Activated naive CD8-positive, alpha-beta T cell treated with anti-CD3 and anti-CD28 coated beads, Interleukin-2, amount 50 U/mL, for 24 hours (primary cell): ENCODE measurements around the gene TIGD6.

Source experiments
- ATAC-seq: fragments of 150-1000 bp; cut with Tn5 transposase; one replicate; pipeline ENCODE4 v1.10.0; 2021
- DNase-seq: peaks from one replicate; pipeline ENCODE4 v3.0.0; 2021
- H3K27ac Mint-ChIP-seq: one replicate; pipeline ENCODE4 v1.8.0; 2021; ENCODE audit warnings: mild to moderate bottlenecking, mixed read lengths
- H3K27me3 Mint-ChIP-seq: one replicate; pipeline ENCODE4 v1.8.0; 2021; ENCODE audit warnings: mixed read lengths
- H3K36me3 Mint-ChIP-seq: one replicate; pipeline ENCODE4 v1.8.0; 2021; ENCODE audit warnings: low read depth, mixed read lengths
- H3K4me1 Mint-ChIP-seq: one replicate; pipeline ENCODE4 v1.8.0; 2021; ENCODE audit warnings: mixed read lengths
- H3K4me3 Mint-ChIP-seq: one replicate; pipeline ENCODE4 v1.8.0; 2021; ENCODE audit warnings: mild to moderate bottlenecking, moderate library complexity, mixed read lengths
- H3K9me3 Mint-ChIP-seq: one replicate; pipeline ENCODE4 v1.8.0; 2021; ENCODE audit warnings: mixed read lengths

Gene TIGD6

DNA sequence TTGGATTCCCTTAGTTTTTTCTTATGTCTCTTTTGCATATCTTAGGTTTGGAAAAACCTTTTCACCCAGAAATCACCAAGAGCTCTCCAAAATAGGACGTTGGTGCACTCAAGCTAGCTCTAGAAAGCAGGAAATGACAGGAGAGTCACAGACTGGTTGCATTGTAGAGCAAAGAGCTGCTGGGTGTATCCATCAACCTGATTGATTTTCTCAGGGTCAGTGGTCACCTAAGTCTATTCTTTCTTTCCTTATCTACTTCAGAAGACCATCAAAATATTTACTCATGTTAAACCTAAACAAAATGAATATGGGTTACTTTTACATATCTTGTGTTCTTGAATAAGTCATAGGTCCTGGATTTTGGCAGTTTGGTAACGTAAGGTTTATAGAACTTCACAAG, 25.0 kb downstream of the TIGD6 start:
- H3K27ac Mint-ChIP-seq = no peak overlapping the region
- no peaks in the 10 kb centered on the region for H3K27me3 Mint-ChIP-seq
- no peaks in the 10 kb centered on the region for H3K4me1 Mint-ChIP-seq
- H3K9me3 Mint-ChIP-seq = no peaks in the 10 kb centered on the region
- DNase-seq (no peak), ATAC-seq (no peak)
- peaks cover 7% of the 10 kb centered on the region for H3K36me3 Mint-ChIP-seq
- no peak overlapping the region for H3K4me3 Mint-ChIP-seq

GRCh38 chr5:149969181-149969930, 31.1 kb downstream of the TIGD6 start:
- peaks cover 3% of the 10 kb centered on the region for H3K36me3 Mint-ChIP-seq
- H3K9me3 Mint-ChIP-seq = no peaks in the 10 kb centered on the region
- H3K4me3 Mint-ChIP-seq = no peak overlapping the region
- no peak for ATAC-seq
- no peak overlapping the region for H3K27ac Mint-ChIP-seq
- no peak for DNase-seq
- no peaks in the 10 kb centered on the region for H3K4me1 Mint-ChIP-seq
- H3K27me3 Mint-ChIP-seq = no peaks in the 10 kb centered on the region

- ATAC-seq (no peak), DNase-seq (no peak)
- Mint-ChIP-seq H3K27ac (peak overlapping the region; percentile 8), H3K4me3 (no peak overlapping the region), H3K9me3 (no peaks in the 10 kb centered on the region), H3K4me1 (peaks cover 9% of the 10 kb centered on the region), H3K27me3 (no peaks in the 10 kb centered on the region), H3K36me3 (peaks cover 3% of the 10 kb centered on the region)
Observed at GRCh38 chr5:149966946-149967345, 33.5 kb downstream of the TIGD6 start.

DNA sequence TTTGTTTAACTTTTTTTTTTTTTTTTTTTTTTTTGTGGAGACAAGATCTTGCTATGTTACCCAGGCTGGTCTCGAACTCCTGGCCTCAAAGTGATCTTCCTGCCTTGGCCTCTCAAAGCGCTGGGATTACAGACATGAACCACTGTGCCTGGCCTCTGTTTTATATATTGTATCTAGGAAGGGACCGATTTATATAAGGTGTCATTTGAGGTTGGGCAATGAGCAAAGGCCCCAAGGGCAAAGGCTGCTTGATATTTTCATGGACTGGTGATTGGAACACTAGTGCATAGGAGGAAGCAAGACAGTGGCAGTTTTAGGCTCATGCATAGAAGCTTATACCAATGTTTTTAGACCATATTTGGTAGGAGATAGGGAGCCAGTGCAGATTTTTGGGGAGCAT, 36.7 kb downstream of the TIGD6 start:
- peaks cover 31% of the 10 kb centered on the region for H3K4me1 Mint-ChIP-seq

GRCh38 chr5:149962601-149963300, 37.7 kb downstream of the TIGD6 start:
- Mint-ChIP-seq H3K36me3 (peaks cover 2% of the 10 kb centered on the region), H3K9me3 (no peaks in the 10 kb centered on the region), H3K27ac (no peak overlapping the region), H3K4me1 (peaks cover 31% of the 10 kb centered on the region), H3K27me3 (no peaks in the 10 kb centered on the region), H3K4me3 (no peak overlapping the region)
- DNase-seq = no peak
- no peak for ATAC-seq

More for the DNA sequence above, 36.7 kb downstream of the TIGD6 start:
- Mint-ChIP-seq H3K27me3 (no peaks in the 10 kb centered on the region), H3K27ac (no peak overlapping the region), H3K36me3 (peaks cover 2% of the 10 kb centered on the region), H3K4me3 (no peak overlapping the region), H3K9me3 (no peaks in the 10 kb centered on the region)
- no peak for ATAC-seq
- no peak for DNase-seq

DNA sequence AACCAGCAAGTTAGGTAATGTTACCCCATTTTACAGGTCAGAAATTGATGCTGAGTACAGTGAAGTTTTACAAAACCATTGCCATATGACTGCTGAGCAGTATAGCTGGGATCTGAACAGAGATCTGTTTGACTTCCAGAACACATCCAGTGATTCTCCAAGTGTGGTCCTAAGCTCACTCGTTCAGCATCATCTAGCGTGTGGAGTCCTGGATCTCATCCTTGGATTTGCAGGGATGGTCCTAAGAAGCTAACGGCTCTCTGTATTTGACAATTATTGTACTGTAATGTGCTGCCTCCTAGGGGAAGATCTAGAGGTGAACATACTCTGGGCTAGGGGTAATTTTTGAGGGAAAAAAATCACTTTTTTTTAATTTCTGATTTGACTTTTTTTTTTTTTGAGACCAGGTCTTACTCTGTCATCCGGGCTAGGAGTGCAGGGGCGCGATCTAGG, 38.5 kb downstream of the TIGD6 start:
- DNase-seq = no peak
- ATAC-seq = no peak
- no peak overlapping the region for H3K27ac Mint-ChIP-seq
- no peaks in the 10 kb centered on the region for H3K27me3 Mint-ChIP-seq
- H3K9me3 Mint-ChIP-seq = no peaks in the 10 kb centered on the region
- H3K36me3 Mint-ChIP-seq = peaks cover 2% of the 10 kb centered on the region
- H3K4me1 Mint-ChIP-seq = peaks cover 31% of the 10 kb centered on the region
- peak overlapping the region; percentile 90 for H3K4me3 Mint-ChIP-seq

GRCh38 chr5:149961186-149961685, 39.2 kb downstream of the TIGD6 start:
- H3K4me1 Mint-ChIP-seq = peaks cover 31% of the 10 kb centered on the region
- no peak for ATAC-seq
- H3K9me3 Mint-ChIP-seq = no peaks in the 10 kb centered on the region
- H3K4me3 Mint-ChIP-seq = peak overlapping the region; percentile 90
- H3K36me3 Mint-ChIP-seq = peaks cover 2% of the 10 kb centered on the region
- no peak for DNase-seq
- no peaks in the 10 kb centered on the region for H3K27me3 Mint-ChIP-seq
- peak overlapping the region; percentile 21 for H3K27ac Mint-ChIP-seq

GRCh38 chr5:149960272-149961185, 39.9 kb downstream of the TIGD6 start, which contains the start of gene SLC26A2:
SLC26A2 (plus strand) TSS chr5:149960758; CDS start chr5:149977653, 16,895 bp downstream.
- peak within 1 kb of the TSS; percentile 90 for H3K4me3 Mint-ChIP-seq
- peak; percentile 93 for DNase-seq
- peak; percentile 98 for ATAC-seq
- H3K27me3 Mint-ChIP-seq = no peaks in the 10 kb centered on the region
- peaks cover 1% of the 10 kb centered on the region for H3K36me3 Mint-ChIP-seq
- no peaks in the 10 kb centered on the region for H3K9me3 Mint-ChIP-seq
- peak within 1 kb of the TSS; percentile 99 for H3K27ac Mint-ChIP-seq
- peaks cover 31% of the 10 kb centered on the region for H3K4me1 Mint-ChIP-seq

DNA sequence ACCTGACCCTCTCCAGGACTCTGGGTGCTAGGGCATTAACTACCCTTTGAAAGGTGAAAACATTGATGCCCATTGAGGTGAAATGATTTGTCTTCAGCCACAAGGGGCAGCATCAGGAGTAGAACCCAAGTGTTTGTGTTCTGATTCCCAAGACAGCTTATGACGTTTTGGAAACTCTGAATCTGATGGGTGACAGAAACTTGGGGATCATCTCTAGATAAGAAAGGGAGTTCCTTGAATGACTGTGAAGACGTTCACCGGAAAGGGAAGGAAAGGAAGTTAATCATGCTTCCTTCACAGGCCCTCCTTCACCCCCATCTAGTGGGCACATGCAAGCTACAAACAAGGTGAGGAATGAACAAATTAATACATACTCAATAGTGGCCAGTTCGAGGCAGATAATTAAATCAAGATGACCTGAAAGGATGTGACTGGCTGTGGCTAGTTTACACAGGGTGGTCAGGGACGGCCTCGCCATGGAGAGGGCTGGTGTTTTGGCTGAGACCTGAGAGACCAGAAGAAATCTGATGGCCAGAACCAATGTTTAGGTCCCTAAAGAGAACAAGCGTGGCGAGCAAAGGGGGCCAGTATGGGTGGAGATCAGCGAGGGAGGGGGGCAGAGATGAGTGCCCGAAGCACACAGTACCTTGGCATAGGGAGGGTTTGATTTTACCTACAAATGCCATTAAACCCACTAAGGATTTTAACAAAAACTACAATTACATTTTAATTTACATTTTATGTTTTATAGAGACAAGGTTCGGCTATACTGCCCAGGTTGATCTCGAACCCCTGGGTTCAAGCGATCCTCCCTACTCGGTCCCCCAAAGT, 40.8 kb downstream of the TIGD6 start:
- Mint-ChIP-seq H3K27me3 (no peaks in the 10 kb centered on the region), H3K27ac (peak overlapping the region; percentile 99), H3K4me3 (peak overlapping the region; percentile 90), H3K9me3 (no peaks in the 10 kb centered on the region), H3K4me1 (peaks cover 31% of the 10 kb centered on the region), H3K36me3 (no peaks in the 10 kb centered on the region)
- peak; percentile 50 for DNase-seq
- ATAC-seq = peak; percentile 61

GRCh38 chr5:149957855-149958254, 42.6 kb downstream of the TIGD6 start:
- Mint-ChIP-seq H3K9me3 (no peaks in the 10 kb centered on the region), H3K27ac (no peak overlapping the region)

GRCh38 chr5:149956685-149957084, 43.8 kb downstream of the TIGD6 start:
- Mint-ChIP-seq H3K4me1 (peaks cover 20% of the 10 kb centered on the region), H3K36me3 (no peaks in the 10 kb centered on the region), H3K9me3 (no peaks in the 10 kb centered on the region), H3K27ac (no peak overlapping the region), H3K4me3 (no peak overlapping the region), H3K27me3 (no peaks in the 10 kb centered on the region)
- DNase-seq = no peak
- ATAC-seq = no peak

More at GRCh38 chr5:149957855-149958254, 42.6 kb downstream of the TIGD6 start:
- H3K4me1 Mint-ChIP-seq = peaks cover 31% of the 10 kb centered on the region
- H3K4me3 Mint-ChIP-seq = no peak overlapping the region
- no peaks in the 10 kb centered on the region for H3K27me3 Mint-ChIP-seq
- no peak for ATAC-seq
- H3K36me3 Mint-ChIP-seq = no peaks in the 10 kb centered on the region
- no peak for DNase-seq

DNA sequence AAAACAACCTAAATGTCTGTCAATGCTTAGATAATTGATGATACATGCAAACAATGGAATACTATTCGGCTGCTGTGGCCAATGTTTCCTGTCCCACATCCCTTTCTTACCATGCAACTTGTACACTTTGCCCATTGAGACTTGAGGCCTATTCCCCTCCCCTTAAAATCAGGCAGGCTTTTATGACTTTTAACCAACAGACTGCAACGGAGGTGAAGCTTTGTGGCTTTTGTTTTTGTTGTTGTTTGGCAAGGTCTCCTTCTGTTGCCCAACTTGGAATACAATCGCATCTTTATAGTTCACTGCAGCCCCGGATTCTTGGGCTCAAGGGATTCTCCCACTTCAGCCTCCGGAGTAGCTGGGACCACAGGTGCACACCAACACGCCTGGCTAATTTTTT, 45.7 kb downstream of the TIGD6 start:
- no peak overlapping the region for H3K4me3 Mint-ChIP-seq
- H3K27ac Mint-ChIP-seq = no peak overlapping the region
- DNase-seq (no peak), ATAC-seq (no peak)
- H3K9me3 Mint-ChIP-seq = no peaks in the 10 kb centered on the region
- no peaks in the 10 kb centered on the region for H3K36me3 Mint-ChIP-seq
- peaks cover 9% of the 10 kb centered on the region for H3K4me1 Mint-ChIP-seq
- H3K27me3 Mint-ChIP-seq = no peaks in the 10 kb centered on the region

DNA sequence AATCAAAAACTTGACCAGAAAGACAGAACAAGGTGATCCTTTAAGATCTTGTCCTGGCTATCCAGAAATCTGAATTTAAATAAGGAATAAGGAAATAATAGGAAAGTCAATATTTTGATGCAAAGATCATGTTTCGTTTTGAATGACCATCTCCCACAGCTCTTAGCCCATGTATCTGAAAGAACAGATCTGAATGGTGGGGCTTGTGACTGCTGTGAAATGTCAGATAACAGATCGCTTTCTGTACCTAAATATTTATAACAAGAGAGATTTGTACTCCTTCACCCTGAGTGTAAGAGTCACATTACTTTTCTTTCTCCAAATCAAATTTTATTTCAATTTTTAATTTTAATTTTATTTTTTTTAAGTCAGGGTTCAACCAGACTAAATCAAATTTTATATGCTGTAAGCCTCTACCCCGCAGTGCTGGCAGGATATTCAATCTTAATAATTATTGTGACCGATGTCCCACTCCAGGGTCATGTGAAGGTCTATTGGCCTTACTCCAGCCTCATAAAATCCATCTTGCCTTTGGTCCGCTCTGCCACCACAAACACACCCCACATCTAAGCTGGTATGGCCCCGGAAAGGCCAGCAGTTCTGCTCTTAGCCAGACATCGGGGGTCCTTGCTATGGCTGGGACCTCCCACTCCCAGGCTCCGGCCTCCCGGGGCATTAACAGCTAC, 46.9 kb downstream of the TIGD6 start:
- H3K27ac Mint-ChIP-seq = no peak overlapping the region
- ATAC-seq (no peak), DNase-seq (no peak)
- no peaks in the 10 kb centered on the region for H3K9me3 Mint-ChIP-seq
- H3K27me3 Mint-ChIP-seq = no peaks in the 10 kb centered on the region
- no peaks in the 10 kb centered on the region for H3K36me3 Mint-ChIP-seq
- H3K4me1 Mint-ChIP-seq = no peaks in the 10 kb centered on the region
- no peak overlapping the region for H3K4me3 Mint-ChIP-seq
